Astrocyte of the cerebellum (primary cell): ENCODE data around the gene SEMA4D.

ENCODE experiments used
- DNase-seq: peaks from one replicate; pipeline ENCODE4 v3.0.0-alpha.2; 2011; ENCODE audit warnings: low read depth
- H3K4me3 ChIP-seq: 2 replicates; pipeline ENCODE4 v1.5.1; 2011; ENCODE audit warnings: mild to moderate bottlenecking, low read depth, low read length, moderate library complexity
- CTCF ChIP-seq: IDR thresholded peaks from 2 replicates; pipeline ENCODE4 v1.5.1; 2012; ENCODE audit warnings: low read length, low read depth, moderate library complexity, mild to moderate bottlenecking; ENCODE audit errors: missing control alignments
- in situ Hi-C: cut with HindIII; loops from 2 replicates; pipeline ENCODE4 v1.10.0; 2017; ENCODE audit warnings: low sequenced_read_pairs

Gene SEMA4D

GRCh38 chr9:89493671-89494070, 4.2 kb downstream of the SEMA4D start:
- no peak overlapping the region for H3K4me3 ChIP-seq
- in situ Hi-C loops: loop anchor here (10.0 kb wide), 1 partner anchor 159 kb away; no protein-coding TSS in a partner anchor
- DNase-seq: no peak
- TF ChIP-seq CTCF: no peak

GRCh38 chr9:89493181-89493580, 4.7 kb downstream of the SEMA4D start:
- H3K4me3 ChIP-seq: no peak overlapping the region
- no peak for TF ChIP-seq CTCF
- no peak for DNase-seq
- in situ Hi-C loops: loop anchor here (10.0 kb wide), 1 partner anchor 158 kb away; no protein-coding TSS in a partner anchor

- no peak for DNase-seq
- in situ Hi-C loops: loop anchor here (10.0 kb wide), 1 partner anchor 158 kb away; no protein-coding TSS in a partner anchor
- no peak overlapping the region for H3K4me3 ChIP-seq
- no peak for TF ChIP-seq CTCF
Observed at GRCh38 chr9:89492586-89492985, 5.3 kb downstream of the SEMA4D start.

GRCh38 chr9:89491694-89492093, 6.2 kb downstream of the SEMA4D start:
- in situ Hi-C loops: loop anchor here (10.0 kb wide), 1 partner anchor 157 kb away; no protein-coding TSS in a partner anchor

GRCh38 chr9:89489548-89490530, 8.1 kb downstream of the SEMA4D start:
- TF ChIP-seq CTCF: no peak
- no peak for DNase-seq
- H3K4me3 ChIP-seq: no peak overlapping the region
- in situ Hi-C loops: loop anchor here (10.0 kb wide), 1 partner anchor 155 kb away; no protein-coding TSS in a partner anchor

More at GRCh38 chr9:89491694-89492093, 6.2 kb downstream of the SEMA4D start:
- no peak for TF ChIP-seq CTCF
- no peak for DNase-seq
- H3K4me3 ChIP-seq: no peak overlapping the region

- in situ Hi-C loops: no loop called here
- TF ChIP-seq CTCF: no peak
- no peak for DNase-seq
Observed at GRCh38 chr9:89488936-89489335, 9.0 kb downstream of the SEMA4D start.

More at GRCh38 chr9:89488936-89489335, 9.0 kb downstream of the SEMA4D start:
- no peak overlapping the region for H3K4me3 ChIP-seq
